ENCODE results near the gene IRX4. TPM values are rescaled to one million over a fixed set of nuclear protein-coding genes. Genes with fewer than 3 reads are reported as not detected.

IRX4 gene
- total and polyA plus RNA-seq, 2 donors (not counting 3 experiments of a cell fraction or from before 2014, with no cell fraction given): not detected

GRCh38 chr5:1840071-1840547, 42.6 kb downstream of the IRX4 start:
- Histone ChIP-seq H3K27me3 (ENCODE audit: control insufficient read depth in 2 of 2, insufficient read depth in 2 of 2, low read length in 2 of 2) (no peaks in the 10 kb centered on the region), H3K27ac (ENCODE audit: insufficient read depth, low read depth, low read length) (no peak overlapping the region), H3K4me1 (ENCODE audit: control insufficient read depth, extremely low read depth, insufficient read depth, low read length) (no peaks in the 10 kb centered on the region), H3K4me2 (ENCODE audit: insufficient read depth, low read length) (no peak overlapping the region), H3K9me1 (replicated peaks; ENCODE audit: control insufficient read depth, extremely low read depth, insufficient read depth, low read length) (no peaks in the 10 kb centered on the region), H2AFZ (ENCODE audit: low read depth, low read length) (no peak overlapping the region), H3K4me3 (replicated peaks in 1 of 3; ENCODE audit: insufficient read depth in 1 of 3, low read depth in 1 of 3, low read length in 3 of 3) (no peak overlapping the region), H3K79me2 (ENCODE audit: control insufficient read depth, insufficient read depth, low read length) (no peaks in the 10 kb centered on the region), H3K36me3 (ENCODE audit: control insufficient read depth in 2 of 2, extremely low read depth in 1 of 2, insufficient read depth in 2 of 2, low read length in 2 of 2) (no peaks in the 10 kb centered on the region), H4K20me1 (replicated peaks; ENCODE audit: control insufficient read depth, extremely low read depth, insufficient read depth, low read length) (no peaks in the 10 kb centered on the region), H3K9ac (replicated peaks; ENCODE audit: extremely low read depth, insufficient read depth, low read length) (no peak overlapping the region), H3K9me3 (replicated peaks; ENCODE audit: control insufficient read depth, insufficient read depth, low read length) (no peaks in the 10 kb centered on the region)
- intact Hi-C loops (cut with micrococcal nuclease): no loop called here
- no peak for DNase-seq (ENCODE audit: low read depth, low spot score)
- ChIA-PET CTCF (no interaction called here), POLR2A (no interaction called here)
- dilution Hi-C loops (cut with MboI; ENCODE audit: extremely low pct_ligation_motif_present, low sequenced_read_pairs): no loop called here
- no TSS peak for BruUV-seq (replicated peaks)
- no peak for TF ChIP-seq MYC (IDR thresholded peaks at IDR 0.05; ENCODE audit: low read depth, low read length)
- TF ChIP-seq POLR2AphosphoS5 (IDR thresholded peaks at IDR 0.05; ENCODE audit: insufficient read depth, low read depth, low read length): no peak
- no peak for TF ChIP-seq JUN (IDR thresholded peaks at IDR 0.05; ENCODE audit: borderline replicate concordance, insufficient read depth, insufficient read length, low read depth)
- TF ChIP-seq POLR2A (IDR thresholded peaks at IDR 0.05; ENCODE audit: low read depth, low read length): no peak
- TF ChIP-seq MAX (IDR thresholded peaks at IDR 0.05; ENCODE audit: insufficient read depth, insufficient read length): no peak
- TF ChIP-seq FOS (IDR thresholded peaks at IDR 0.05; ENCODE audit: borderline replicate concordance, insufficient read depth, low read length): no peak
- no peak for TF ChIP-seq GATA2 (IDR thresholded peaks at IDR 0.05; ENCODE audit: insufficient read depth, insufficient read length, low read depth, low read length)
- TF ChIP-seq, protein P1, sequence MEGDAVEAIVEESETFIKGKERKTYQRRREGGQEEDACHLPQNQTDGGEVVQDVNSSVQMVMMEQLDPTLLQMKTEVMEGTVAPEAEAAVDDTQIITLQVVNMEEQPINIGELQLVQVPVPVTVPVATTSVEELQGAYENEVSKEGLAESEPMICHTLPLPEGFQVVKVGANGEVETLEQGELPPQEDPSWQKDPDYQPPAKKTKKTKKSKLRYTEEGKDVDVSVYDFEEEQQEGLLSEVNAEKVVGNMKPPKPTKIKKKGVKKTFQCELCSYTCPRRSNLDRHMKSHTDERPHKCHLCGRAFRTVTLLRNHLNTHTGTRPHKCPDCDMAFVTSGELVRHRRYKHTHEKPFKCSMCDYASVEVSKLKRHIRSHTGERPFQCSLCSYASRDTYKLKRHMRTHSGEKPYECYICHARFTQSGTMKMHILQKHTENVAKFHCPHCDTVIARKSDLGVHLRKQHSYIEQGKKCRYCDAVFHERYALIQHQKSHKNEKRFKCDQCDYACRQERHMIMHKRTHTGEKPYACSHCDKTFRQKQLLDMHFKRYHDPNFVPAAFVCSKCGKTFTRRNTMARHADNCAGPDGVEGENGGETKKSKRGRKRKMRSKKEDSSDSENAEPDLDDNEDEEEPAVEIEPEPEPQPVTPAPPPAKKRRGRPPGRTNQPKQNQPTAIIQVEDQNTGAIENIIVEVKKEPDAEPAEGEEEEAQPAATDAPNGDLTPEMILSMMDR (IDR thresholded peaks at IDR 0.05; ENCODE audit: extremely low read depth in 1 of 2, insufficient read depth in 1 of 2, low read depth in 1 of 2, low read length in 2 of 2): no peak
- no peak for TF ChIP-seq EZH2 (IDR thresholded peaks at IDR 0.05; ENCODE audit: borderline replicate concordance, low read depth, low read length, severe bottlenecking)
- FAIRE-seq: no peak
